GDM1 (cell line): ENCODE data around the gene ZHX3.

Experiments used
- DNase-seq: peaks from one replicate; lab custom pipeline; 2025; lab: John Stamatoyannopoulos, UW

Gene ZHX3

DNA sequence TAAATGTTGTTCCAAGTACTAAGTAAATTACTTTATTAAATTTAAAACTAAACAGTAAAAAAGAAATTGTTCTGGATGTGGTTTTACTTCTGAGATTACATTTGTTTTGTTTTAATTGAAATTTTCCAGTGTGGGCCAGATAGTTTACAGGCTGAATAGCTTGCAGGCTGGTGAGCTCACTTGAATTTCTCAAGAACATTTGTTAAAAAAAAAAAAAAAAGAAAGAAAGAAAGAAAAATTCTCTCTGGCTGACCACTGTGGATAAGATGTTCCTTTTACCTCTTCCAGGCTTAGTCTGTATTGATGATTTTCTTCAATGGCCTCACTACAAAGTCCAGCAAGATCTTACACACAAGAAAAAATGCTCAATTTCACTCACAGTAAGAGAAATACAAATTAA is 94.8 kb downstream of the ZHX3 start:
- no peak for DNase-seq

- DNase-seq: no peak
Observed at GRCh38 chr20:41222296-41222695, 95.2 kb downstream of the ZHX3 start.

GRCh38 chr20:41221614-41222218 is 95.8 kb downstream of the ZHX3 start:
- DNase-seq: no peak

DNA sequence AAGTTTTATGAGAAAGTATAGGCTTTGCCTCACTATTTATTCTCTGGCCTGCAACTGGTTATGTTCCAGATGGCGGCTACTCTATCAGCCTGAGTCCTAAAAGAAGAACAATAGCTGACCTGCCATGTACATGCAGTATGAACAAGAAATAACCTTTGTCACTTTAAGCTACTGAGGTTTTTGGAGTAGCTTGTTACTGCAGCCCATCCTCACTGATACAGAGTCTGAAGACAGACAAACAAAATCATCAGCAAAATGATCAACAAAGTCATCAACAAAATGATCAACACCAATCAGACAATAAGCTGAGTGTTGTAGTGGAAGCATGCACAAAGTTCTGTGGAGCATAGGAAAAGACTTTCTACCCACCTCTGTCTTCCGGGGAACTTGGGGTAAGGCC is 97.7 kb downstream of the ZHX3 start:
- DNase-seq: no peak

DNA sequence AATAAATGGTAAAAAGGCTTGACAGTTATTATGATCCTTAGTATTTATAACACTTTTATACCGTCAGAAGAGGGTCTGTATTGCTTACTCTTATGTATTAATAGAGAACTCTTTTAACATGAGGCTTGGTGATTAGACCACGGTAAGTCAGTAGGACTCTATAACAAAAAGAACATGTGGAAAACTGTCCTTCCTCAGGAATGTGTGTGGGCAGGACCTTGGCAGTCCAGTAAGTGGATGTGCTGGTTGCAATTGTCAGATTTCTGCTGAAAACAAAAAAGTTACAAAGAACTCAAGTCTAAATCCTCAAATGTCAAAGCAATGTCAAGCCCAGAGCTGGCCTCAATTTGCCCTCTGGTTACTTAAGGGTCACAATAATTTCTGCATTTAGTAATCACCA is 99.1 kb downstream of the ZHX3 start:
- DNase-seq: no peak

- no peak for DNase-seq
Observed at GRCh38 chr20:41217422-41217821, 100.1 kb downstream of the ZHX3 start.

GRCh38 chr20:41214666-41215065 is 102.9 kb downstream of the ZHX3 start:
- DNase-seq: no peak

- no peak for DNase-seq
Observed at GRCh38 chr20:41214202-41214601, 103.3 kb downstream of the ZHX3 start.

GRCh38 chr20:41213150-41213820 is 104.2 kb downstream of the ZHX3 start:
- DNase-seq: no peak

DNA sequence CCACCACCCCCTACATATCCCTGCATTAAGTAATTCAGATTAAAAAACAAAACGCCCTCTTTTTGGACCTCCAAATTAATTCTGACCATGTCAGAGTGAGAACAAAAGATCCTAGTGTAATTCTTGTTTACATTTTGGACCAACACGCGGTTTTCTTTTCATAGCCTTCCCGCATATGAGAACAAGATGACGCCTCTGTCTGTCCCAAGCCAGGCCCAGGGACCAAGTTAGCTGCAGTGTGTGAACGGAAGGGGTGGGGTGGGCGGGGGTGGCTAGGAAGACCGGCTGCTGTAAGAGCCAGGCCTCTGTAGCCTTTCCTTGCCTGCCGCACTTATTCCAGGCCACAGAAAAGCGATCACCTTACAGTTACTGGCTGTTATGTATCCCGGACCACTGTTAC is 112.2 kb downstream of the ZHX3 start:
- DNase-seq: no peak

- no peak for DNase-seq
Observed at GRCh38 chr20:41204304-41205265, 112.9 kb downstream of the ZHX3 start.

- DNase-seq: no peak
Observed at GRCh38 chr20:41203660-41204059, 113.9 kb downstream of the ZHX3 start.

DNA sequence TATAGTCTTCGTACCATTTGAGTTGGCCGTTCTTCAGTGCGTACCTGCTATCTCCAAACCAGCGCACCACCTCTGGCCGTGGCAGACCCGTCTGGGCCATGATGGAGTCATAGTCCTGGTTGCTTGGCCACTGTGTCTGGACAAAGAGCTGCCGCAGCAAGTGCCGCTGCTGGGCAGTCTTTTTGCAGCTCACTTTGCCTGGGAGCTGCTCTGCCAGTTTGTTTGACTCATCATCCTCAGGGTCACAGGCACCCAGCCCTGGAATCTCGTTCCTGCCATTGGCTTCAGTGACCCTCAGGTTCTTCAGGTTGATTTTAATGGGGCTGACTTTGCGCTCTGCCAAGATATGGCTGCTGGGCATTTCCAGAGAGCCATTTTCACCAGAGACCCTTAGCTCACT is 115.1 kb downstream of the ZHX3 start:
- DNase-seq: no peak

DNA sequence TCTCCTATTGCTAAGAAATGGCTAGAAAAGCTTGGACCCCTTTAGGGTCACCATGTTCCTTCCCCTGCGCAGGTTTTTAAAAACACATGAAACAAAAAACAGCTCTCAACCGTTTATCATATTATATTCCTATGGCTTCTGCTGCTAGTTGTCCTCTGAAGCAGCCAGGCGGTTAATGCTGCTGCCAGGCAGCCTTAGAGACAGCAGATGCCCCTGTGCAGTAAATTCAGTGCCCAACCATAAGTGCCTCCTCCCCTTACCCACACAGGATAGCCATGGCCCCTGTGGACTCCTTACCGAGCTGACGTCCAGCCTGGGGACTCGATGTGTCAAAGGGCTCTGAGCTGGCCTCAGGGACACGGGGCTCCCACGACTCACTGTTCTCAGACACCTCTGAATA is 115.8 kb downstream of the ZHX3 start:
- no peak for DNase-seq

DNA sequence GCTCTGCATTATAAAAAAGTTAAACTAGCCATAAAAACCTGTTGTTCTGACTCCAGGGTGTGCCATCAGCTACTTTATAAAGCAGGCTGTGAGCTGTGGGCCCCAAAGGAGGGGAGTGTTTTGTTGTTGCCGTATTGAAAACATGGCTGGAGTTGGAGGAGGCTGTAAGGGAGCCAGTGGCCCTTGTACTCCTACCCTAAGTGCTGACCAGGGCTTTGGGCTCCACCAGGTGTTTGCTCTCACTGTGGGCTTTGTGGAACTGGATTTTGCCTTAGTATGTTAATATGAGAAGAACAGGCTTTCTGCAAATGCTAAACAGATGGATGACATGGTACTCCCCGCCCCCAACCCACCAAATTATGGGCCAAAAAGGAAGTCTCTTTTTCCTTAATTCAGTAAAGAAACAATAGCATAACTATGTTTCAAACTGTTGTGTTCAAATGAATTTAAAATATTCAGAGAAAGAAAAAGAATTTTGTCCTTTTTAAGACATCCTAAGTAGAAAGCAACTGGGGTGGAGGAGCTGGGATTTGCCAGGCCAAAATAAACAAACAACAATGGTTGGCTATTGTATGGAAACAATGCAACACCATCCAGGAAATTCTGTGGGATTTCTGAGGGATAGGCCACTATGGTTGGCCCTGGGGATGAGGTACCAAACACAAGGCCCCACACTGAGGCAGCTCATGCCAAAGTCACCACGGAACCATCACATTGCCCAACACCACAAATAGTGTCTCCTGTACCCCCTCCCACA is 116.9 kb downstream of the ZHX3 start:
- no peak for DNase-seq

DNA sequence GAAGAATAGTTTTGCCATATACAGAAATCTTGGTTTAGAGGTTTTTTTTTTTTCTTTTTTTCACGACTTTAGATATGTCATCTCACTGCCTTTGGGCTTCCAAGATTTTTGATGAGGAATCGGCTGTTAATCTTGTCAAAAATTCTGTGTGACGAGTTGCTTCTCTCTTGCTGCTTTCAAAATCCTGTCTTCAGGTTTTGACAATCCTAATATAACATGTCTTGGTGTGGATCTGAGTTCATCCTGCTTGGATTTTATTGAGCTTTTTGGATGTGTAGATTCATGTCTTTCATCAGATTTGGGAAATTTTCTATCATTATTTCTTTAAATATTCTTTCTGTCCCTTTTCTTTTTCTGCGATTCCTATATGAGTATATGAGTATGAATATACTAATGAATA is 119.1 kb downstream of the ZHX3 start:
- DNase-seq: no peak

GRCh38 chr20:41196653-41197225 is 120.8 kb downstream of the ZHX3 start:
- no peak for DNase-seq

DNA sequence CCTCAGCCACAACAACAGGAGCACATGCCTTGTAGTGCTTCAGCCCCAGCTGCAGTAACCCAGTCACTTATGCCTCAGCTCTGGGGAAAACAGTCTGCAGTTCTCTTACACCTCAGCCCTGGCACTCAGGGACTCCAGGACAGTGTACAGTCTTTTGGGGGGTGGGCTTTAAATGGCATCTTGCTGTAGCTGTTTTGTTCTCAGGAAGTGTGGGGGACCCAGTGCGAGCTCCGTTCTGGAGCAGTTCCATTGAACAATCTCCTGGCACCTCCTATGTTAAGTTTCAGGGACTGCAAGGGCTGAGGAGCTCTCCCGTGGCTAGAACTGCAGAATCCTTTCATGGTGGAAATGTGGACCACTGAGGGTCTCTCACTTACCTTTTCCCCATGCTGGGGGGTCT is 125.0 kb downstream of the ZHX3 start:
- no peak for DNase-seq

GRCh38 chr20:41191562-41192500 is 125.7 kb downstream of the ZHX3 start:
- no peak for DNase-seq

GRCh38 chr20:41187668-41188067 is 129.9 kb downstream of the ZHX3 start:
- DNase-seq: no peak
